ENCODE results near the gene ECI1. TPM values are rescaled to one million over a fixed set of nuclear protein-coding genes. Genes with fewer than 3 reads are reported as not detected.

The ECI1 gene
- total RNA-seq, 2 donors from 2014 or later, result 36.7 to 50.6 TPM

DNA sequence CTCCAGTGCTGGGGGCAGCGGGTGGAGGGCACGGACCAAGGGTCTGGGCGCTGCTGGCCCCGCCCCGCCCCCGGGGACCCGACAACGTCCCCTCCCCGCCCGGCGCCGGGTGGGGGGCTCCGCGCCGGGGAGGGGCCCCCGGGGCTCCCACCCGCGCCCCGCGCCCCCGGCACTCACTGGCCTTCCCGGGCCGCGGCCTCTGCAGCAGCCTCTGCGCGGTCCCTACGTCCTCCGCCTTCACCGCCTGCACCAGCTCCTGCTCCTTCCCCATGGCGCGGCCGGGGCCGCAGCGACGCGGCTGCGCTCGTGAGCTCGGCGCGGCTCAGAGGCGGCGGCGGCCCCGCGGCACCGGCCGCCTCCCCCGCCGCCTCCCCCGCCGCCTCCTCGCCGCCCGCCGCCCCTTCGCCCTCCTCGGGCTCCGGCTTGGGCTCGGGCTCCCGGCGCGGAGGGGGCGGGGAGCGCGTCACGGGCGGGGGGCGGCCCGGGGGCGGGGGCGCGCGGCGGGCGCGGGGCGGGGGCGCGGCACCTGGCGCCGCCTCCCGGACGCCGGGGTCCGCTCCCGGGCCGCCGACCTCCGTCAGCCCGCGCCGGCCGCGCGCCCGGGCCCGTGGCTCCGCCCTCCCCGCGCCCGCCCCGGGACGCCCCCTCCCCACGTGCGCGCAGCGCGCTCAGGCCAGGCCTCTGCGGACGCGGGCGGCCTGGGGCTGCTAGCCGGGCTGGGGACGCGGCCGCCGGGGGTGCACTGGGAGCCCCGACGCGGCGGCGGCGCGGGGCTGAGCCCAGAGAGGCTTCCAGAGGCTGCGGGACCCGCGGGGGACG lies 55.0 kb downstream of the ECI1 start, which contains the start of gene CASKIN1:
TSS of gene CASKIN1 (minus strand) at position 444 of the 819 bp plus-strand sequence. CDS start at position 271, 173 bp downstream.
- H3K27me3 Mint-ChIP-seq, result peaks cover 15% of the 10 kb centered on the region
- H3K4me1 Mint-ChIP-seq, result no peaks in the 10 kb centered on the region
- H3K27ac Mint-ChIP-seq, result no peak within 1 kb of the TSS
- peak; percentile 36 for ATAC-seq (replicated peaks)
- H3K4me3 Mint-ChIP-seq, result peak within 1 kb of the TSS; percentile 56
- no peaks in the 10 kb centered on the region for H3K36me3 Mint-ChIP-seq (ENCODE audit: low read depth)
- no peaks in the 10 kb centered on the region for H3K9me3 Mint-ChIP-seq

DNA sequence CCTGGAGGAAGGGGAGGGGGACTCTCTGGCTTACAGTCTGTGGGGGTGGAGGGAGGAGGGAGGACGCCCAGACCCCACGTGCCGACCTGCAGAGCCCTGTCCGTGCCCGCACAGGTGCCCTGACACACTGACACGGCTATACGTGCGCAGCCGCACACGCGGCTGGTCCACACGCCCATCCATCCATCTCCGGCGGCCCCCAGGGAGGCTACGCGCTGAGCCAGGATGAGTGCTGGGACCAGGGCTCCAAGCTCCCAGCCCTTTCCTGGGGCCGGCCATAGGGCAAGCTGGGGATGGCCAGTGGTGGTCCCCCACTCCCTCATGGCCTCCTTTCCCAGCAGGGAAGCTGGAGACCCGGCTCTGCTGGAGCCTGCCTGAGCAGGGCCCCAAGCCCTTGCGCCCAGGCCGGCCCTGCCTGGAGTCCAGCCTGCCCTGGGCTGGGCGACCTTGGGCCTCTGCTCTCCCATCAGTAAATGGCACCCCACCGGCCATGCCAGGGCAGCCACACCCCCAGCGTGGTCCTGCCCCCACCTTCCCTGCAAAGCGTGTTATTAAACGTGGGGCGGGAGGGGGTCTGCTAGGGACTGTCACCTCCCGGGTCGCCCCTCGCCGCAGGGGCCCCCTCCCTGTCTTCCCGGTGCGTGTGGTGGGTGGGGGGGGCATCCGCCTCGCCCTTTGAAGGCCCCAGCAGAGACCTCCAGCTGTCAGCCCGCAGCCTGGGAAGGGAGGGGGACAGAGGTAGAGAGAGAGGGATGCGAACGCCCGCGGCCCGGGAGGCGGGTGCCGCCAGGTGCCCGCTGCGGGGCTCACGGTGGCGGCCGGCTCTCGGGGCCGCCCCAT lies 55.8 kb downstream of the ECI1 start:
- H3K27ac Mint-ChIP-seq, result no peak overlapping the region
- no peaks in the 10 kb centered on the region for H3K36me3 Mint-ChIP-seq (ENCODE audit: low read depth)
- H3K27me3 Mint-ChIP-seq, result peaks cover 15% of the 10 kb centered on the region
- H3K9me3 Mint-ChIP-seq, result no peaks in the 10 kb centered on the region
- H3K4me3 Mint-ChIP-seq, result peak overlapping the region; percentile 56
- ATAC-seq (replicated peaks), result peak; percentile 49
- no peaks in the 10 kb centered on the region for H3K4me1 Mint-ChIP-seq

DNA sequence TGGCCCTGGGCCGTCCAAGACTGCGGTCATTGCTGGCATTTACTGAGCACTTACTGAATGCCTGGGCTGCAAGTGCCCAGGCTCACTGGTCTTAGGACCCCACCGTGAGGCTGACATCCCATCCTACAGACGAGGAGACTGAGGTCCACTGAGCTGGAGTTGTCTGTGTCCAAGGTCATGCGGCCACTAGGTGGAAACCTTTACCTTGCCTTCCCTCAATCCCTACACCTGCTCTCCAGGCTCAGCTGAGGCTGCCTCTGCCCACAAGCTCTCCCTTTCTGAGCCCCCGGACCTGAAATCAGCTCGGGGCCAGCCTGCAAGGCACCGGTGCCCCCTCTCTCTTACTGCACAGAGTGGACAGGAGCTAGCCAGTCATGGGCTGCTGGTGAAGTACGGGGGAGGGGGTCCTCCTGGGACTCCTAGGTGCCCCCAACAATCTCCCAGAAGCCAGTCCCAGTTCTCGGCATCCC lies 56.5 kb downstream of the ECI1 start:
- Mint-ChIP-seq H3K4me3 (peak overlapping the region; percentile 56), H3K27ac (no peak overlapping the region), H3K27me3 (peaks cover 15% of the 10 kb centered on the region), H3K9me3 (no peaks in the 10 kb centered on the region), H3K36me3 (ENCODE audit: low read depth) (no peaks in the 10 kb centered on the region), H3K4me1 (no peaks in the 10 kb centered on the region)
- ATAC-seq (replicated peaks), result peak; percentile 83

DNA sequence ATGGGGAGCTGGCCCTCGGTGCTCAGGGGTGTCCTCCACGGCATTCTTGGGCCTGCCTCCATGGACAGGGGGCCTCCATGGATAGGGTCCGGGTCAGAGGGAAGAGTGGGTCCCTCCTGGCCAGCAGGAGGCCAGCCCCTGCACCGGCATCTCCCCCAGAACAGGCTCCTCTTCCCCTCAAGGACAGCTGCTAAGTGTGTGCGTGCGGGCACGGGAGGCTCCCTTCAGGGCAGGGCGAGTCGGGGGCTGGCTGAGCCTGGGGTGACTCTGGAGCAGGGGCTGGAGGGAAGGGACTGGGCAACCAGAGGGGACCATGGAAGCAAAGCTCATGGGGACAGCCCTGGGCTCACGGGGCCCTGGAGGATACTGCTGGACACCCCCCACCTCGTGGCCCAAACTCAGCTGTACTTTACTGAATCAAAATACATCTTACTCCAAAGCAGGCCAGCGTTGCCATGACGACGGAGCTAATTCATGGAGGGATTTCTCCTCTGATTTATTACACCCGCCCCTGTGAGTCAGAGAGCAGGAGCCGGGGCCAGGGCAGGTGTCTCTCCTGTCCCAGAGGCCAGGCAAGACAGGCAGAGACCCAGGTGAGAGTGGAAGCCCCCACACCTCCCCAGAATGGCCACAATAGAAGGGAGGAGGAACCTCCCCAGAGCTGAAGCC lies 57.1 kb downstream of the ECI1 start:
- no peak for ATAC-seq (replicated peaks)
- H3K9me3 Mint-ChIP-seq, result no peaks in the 10 kb centered on the region
- no peak overlapping the region for H3K27ac Mint-ChIP-seq
- peak overlapping the region; percentile 56 for H3K4me3 Mint-ChIP-seq
- no peaks in the 10 kb centered on the region for H3K4me1 Mint-ChIP-seq
- peaks cover 15% of the 10 kb centered on the region for H3K27me3 Mint-ChIP-seq
- no peaks in the 10 kb centered on the region for H3K36me3 Mint-ChIP-seq (ENCODE audit: low read depth)

DNA sequence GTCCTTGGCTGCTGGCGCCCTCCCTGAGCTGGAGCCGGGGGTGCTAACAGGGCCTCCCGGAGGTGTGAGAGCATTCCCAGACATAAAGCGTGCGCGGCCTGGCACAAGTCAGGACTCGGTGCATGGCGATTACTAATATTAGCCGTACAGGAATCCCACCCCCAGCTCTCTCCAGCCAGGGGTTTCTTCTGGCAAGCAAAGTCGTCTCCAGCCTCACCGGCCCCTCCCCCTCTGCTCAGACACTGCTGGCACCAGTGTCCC lies 60.0 kb downstream of the ECI1 start:
- Mint-ChIP-seq H3K4me1 (no peaks in the 10 kb centered on the region), H3K4me3 (no peak overlapping the region), H3K27ac (no peak overlapping the region), H3K27me3 (peaks cover 4% of the 10 kb centered on the region), H3K36me3 (ENCODE audit: low read depth) (no peaks in the 10 kb centered on the region), H3K9me3 (no peaks in the 10 kb centered on the region)
- no peak for ATAC-seq (replicated peaks)

DNA sequence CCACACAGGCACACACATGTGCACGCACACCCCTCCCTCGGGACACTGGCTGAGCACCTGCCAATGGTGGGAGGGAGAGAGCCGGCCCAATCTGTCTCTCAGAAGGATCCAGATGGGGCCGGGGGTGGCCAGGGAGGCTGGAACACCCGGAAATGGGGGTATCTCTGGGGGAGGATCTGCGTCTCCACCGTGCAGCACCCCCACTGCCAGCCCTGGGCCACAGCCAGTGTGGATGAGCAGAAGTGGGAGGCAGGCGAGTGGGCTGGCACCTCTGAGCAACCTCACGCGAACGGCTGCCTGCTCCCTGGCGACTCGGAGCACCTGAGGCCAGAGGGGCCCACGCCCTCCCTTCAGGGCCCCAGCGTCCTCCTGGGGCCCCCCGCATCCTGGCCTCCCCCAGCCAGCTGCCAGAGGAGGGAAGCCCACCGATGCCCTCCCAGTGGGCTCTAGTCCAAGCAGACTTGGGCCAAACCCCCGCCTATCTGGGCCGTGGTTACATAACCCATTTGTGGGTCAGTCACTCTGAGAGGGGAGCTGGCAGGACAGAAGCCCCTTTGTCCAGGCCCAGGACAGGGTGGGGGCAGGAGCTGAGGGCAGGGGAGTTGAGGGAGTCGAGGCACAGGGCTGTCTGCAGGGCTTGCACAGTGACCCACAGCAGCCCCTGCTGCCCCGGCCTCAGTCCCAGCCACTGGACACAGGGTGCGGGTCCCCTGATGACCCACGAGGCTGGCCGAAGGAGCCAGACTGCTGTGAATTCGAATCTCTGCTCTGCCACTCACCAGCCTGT lies 60.5 kb downstream of the ECI1 start:
- H3K27ac Mint-ChIP-seq, result no peak overlapping the region
- H3K9me3 Mint-ChIP-seq, result no peaks in the 10 kb centered on the region
- peaks cover 4% of the 10 kb centered on the region for H3K27me3 Mint-ChIP-seq
- no peak for ATAC-seq (replicated peaks)
- H3K4me3 Mint-ChIP-seq, result no peak overlapping the region
- no peaks in the 10 kb centered on the region for H3K4me1 Mint-ChIP-seq
- H3K36me3 Mint-ChIP-seq (ENCODE audit: low read depth), result no peaks in the 10 kb centered on the region

DNA sequence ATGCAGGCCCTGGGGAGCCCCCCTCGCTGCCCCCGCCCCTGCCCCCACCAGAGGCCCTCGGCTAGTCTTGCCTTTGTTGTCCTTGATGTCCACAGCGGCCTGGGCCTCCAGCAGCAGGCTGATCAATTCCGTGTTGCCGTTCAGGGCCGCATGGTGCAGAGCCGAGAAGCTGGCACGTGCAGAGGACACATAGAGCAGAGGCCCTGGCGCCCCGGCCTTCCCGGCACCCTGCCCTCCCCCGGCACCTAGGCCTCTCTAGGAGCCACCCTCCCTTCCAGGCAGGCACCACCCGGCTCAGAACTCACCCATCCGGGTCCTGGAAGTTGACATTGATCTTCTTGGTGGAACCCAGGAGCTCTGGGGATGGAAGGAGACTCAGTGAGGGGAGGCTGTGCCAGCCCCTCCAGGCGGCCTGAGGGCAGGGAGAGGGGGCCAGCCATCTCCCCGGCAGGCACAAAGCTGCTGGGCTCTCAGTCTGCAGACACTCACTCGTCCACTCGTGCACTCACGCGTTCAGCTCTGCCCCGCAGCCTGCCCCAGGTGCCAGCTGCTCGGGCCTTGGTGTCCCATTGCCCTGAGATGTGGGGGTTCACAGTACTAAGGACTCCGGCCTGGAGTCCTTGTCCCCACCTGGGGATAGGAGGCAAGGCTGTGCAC lies 61.3 kb downstream of the ECI1 start:
- Mint-ChIP-seq H3K27ac (no peak overlapping the region), H3K36me3 (ENCODE audit: low read depth) (no peaks in the 10 kb centered on the region), H3K9me3 (no peaks in the 10 kb centered on the region), H3K4me3 (no peak overlapping the region), H3K27me3 (peaks cover 4% of the 10 kb centered on the region), H3K4me1 (no peaks in the 10 kb centered on the region)
- no peak for ATAC-seq (replicated peaks)

Other genes starting within 250 kb of the ECI1 start
- gene ZNF598, start 241.8 kb downstream of the ECI1 start, total RNA-seq, result 10 to 100 TPM; 41.2 to 79.6 TPM
- 1 to 10 TPM in 1 of 2 donors, not detected in 1; 2.8 TPM for gene NPW, start 231.8 kb downstream of the ECI1 start, total RNA-seq
- 1 to 10 TPM in 1 of 2 donors, under 1 TPM in 1; 0.21 to 2.9 TPM for gene NHERF2, start 224.7 kb downstream of the ECI1 start, total RNA-seq
- 10 to 100 TPM; 13.2 to 37.6 TPM for gene NTHL1, start 203.8 kb downstream of the ECI1 start, total RNA-seq
- 10 to 100 TPM; 79.3 to 83.7 TPM for gene TSC2, start 203.6 kb downstream of the ECI1 start, total RNA-seq
- gene PKD1, start 115.7 kb downstream of the ECI1 start, total RNA-seq, result 100 to 1,000 TPM in 1 of 2 donors, 10 to 100 TPM in 1; 71.8 to 122 TPM
- gene RAB26, start 103.0 kb downstream of the ECI1 start, total RNA-seq, result under 1 TPM; 0.28 to 0.34 TPM
- 10 to 100 TPM; 49.8 to 80.1 TPM for gene TRAF7, start 95.8 kb downstream of the ECI1 start, total RNA-seq
- gene CASKIN1, start 55.0 kb downstream of the ECI1 start, total RNA-seq, result 1 to 10 TPM in 1 of 2 donors, under 1 TPM in 1; 0.78 to 6.6 TPM
- 10 to 100 TPM; 33.4 to 48.8 TPM for gene MLST8, start 46.1 kb downstream of the ECI1 start, total RNA-seq
- gene BRICD5, start 40.7 kb downstream of the ECI1 start, total RNA-seq, result 1 to 10 TPM; 6.9 to 8.9 TPM
- 10 to 100 TPM; 11.6 to 21.6 TPM for gene PGP, start 36.7 kb downstream of the ECI1 start, total RNA-seq
- 10 to 100 TPM; 20.1 to 22.8 TPM for gene E4F1, start 28.0 kb downstream of the ECI1 start, total RNA-seq
- 1 to 10 TPM; 2.4 to 2.7 TPM for gene DNASE1L2, start 15.1 kb downstream of the ECI1 start, total RNA-seq
- 100 to 1,000 TPM; 205 to 314 TPM for gene RNPS1, start 16.5 kb upstream of the ECI1 start, total RNA-seq
- 1 to 10 TPM; 4.7 to 5.2 TPM for gene ABCA3, start 89.1 kb upstream of the ECI1 start, total RNA-seq
- 10 to 100 TPM; 59.6 to 64.5 TPM for gene CCNF, start 177.9 kb upstream of the ECI1 start, total RNA-seq
- gene TEDC2, start 208.5 kb upstream of the ECI1 start, total RNA-seq, result 10 to 100 TPM; 14.8 to 19.7 TPM
- gene NTN3, start 219.7 kb upstream of the ECI1 start, total RNA-seq, result under 1 TPM in 1 of 2 donors, not detected in 1; 0.21 TPM
- 10 to 100 TPM; 10.8 to 16.1 TPM for gene TBC1D24, start 223.5 kb upstream of the ECI1 start, total RNA-seq

Measured in activated T-helper 17 cell treated with anti-CD3 and anti-CD28 coated beads, Interleukin-2, amount 50 U/mL, for 72 hours (primary cell).